HUDEP-2 (cell line): ENCODE data around the gene LMAN2.
"Not testable (repeated sequence)": the region's sequence is repeated elsewhere in the genome, so short reads cannot be mapped to it uniquely, and the experiment has no call there.

Experiments used
- DNase-seq, 76 experiments: peaks; one replicate each; lab custom pipeline; 2025; ENCODE audit not compliant: unreplicated experiment in 76 of 76; lab: John Stamatoyannopoulos, UW

LMAN2 gene

DNA sequence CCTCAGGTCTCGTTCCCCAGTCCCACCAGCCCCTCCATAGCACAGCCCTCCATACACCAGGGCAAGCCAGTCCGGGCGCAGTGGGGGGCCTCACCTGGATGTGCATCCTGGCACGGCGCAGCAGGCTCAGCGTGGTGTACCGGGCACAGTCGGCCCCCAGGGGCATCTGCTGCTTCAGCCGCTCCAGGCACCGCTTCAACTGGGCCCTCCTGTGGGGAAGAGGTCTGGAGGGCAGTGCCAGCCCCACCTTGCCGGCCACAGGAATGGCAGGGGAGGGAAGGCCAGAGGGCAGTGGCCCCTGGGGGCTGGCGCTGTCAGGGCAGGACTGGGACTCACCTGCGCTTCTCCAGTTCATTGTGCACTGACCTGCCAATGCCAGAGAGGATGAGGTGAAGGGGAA lies 41.1 kb downstream of the LMAN2 start:
- no peak for DNase-seq

DNA sequence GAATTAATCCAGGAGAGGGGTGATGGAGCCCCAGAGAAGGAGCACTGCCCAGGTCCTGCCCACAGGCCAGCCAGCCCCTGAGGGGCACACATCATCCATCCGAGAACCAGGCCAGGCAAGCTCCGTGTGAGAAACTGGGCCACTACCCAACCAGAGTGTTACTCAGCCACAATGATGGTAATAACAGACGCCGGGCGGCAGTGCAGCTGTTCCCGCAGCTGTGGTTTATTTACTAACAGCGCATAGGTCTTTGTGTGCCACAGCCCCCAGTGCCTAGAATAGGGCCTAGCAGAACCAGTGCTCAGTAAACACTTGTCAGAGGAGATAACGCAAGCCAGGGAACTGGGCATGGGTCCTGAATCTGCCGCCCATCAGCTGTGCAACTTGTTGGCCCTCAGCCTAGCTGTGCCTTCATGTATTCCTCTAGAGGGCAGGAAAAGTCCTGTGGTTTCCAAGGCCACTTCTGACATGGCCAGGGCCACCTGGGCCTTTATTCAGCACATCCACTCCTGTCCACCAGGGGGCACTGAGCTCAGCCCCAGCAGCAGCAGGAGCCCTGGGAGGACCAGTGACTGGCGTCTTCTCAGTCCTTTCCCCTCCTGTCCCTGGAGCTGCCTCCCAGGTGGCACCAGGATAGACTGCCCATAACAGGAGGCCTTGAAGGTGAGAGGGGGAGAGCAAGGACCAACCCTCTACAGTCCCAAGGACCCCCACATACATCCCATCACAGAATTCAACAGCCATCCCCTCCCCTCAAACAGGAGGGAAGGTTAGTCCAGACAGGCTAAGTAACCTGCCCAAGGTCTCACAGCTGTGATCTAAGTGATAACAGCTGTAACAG lies 41.9 kb downstream of the LMAN2 start:
- peak in 71 of 76 experiments; percentile 27 to 84 (median 69) for DNase-seq

DNA sequence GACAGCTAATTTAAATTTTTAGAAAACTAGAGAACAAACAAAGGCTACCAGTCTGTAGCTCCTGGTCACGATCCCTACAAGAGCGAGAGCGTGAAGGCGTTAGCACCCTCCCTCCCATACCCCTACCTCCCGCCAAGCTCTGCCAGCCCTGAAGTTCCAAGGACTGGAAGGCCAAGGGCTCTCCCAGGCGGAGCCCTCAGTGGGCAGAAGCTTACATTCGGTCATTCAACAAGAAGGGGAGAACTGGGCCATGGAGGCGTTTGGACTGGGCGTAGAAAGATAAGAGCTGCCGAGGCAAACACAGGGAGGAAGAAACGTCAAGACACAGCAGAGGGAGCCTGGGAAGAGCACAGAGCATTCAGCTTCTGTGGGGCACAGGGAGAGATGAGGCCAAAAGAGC lies 42.7 kb downstream of the LMAN2 start:
- no peak for DNase-seq

DNA sequence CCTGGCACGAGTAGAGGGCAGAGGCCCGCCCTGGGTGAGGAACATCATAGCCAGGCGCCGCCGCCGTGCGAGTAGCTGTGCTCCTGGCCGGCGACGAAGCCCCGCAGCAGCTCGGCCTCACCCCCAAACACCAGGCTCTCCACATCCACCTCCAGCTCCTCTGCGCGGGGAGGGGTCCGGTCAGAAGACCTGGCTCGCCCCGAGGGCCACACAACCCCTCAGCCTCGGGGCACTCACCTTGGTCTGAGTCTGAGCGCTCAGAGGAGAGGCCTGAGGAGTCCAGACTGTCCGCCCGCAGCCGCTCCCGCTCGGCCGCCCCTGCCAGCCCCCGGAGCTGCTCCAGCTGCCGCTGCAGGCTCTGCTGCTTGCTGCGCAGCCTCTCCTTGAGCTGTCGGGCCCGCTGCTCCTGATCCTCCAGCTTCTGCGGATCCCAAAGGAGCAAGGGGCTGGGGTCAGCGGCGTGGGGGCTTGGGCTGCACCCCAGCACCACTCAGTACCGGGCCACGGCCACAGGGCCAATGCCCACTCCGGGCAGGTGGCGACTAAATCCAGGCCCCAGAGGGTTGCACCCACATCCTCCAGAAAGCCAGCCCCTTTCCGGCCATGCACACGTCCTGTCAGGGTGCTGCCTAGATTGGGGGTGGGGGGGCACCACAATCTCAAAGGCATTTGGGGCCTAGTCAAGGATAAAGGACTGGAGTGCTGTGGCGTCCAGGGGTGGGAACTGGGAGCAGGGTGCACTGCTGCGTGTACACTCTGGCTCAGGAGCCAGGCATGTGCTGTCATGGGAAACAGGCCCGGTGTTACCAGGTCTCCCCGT lies 43.7 kb downstream of the LMAN2 start:
- no peak for DNase-seq

DNA sequence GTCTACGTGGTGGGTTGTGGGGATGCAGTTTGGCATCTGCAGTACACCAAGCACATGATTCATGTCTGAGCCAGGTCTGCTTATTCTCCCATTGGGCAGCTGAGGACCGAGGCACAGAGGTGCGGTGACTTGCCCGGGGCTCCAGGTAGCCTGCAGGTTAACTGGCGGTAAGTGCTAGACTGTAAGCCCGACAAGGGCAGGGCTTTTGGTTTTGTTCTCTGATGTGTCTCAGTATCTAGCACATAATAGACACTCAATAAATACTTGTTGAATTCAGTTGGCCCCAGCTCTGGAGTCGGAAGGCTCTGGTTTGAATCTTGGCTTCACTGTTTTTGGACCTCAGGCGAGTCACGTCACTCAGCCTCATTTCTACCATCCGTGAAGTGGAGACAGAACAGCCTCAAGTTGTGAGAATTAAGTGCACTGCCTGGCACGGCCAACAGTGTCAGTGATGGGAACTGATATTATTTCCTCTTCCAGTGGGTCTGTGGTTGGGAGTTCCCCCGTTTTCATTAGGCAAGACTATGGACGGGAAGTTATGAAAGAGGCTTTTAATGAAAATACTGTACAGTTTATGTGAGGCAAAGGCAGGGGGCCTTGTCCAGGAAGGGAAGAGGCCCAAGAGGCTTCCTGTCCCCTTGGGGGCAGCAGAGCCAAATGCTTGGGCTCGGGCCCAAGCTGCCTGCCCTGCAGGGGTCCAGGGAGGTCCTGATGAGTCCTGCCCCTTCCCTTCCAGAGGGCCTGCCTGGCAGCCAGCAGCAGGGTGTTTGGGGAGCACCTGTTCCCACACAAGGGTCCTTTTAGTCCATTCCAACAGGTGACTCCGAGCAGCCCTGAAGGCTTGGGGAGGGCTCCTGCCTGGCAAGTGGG lies 44.6 kb downstream of the LMAN2 start:
- DNase-seq = no peak

DNA sequence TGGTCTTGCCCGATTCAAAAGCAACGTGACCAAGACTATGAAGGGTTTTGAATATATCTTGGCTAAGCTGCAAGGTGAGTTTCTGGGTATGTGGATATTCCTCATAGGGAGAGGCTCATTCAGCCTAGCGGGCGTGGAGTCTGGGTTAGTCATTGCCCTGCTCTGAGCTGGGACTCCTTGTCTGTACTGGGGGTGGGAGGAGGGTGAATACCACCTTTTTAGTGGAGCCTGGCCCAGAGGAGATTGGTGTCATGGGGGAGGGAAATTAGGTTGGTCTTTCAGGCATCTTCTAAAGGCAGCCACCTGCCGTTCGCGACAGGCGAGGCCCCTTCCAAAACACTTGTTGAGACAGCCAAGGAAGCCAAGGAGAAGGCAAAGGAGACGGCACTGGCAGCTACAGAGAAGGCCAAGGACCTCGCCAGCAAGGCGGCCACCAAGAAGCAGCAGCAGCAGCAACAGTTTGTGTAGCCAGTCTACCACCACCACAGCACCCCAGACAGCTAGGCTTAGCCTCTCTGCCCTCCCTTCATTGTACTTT lies 45.3 kb downstream of the LMAN2 start:
- DNase-seq = not testable (repeated sequence)

DNA sequence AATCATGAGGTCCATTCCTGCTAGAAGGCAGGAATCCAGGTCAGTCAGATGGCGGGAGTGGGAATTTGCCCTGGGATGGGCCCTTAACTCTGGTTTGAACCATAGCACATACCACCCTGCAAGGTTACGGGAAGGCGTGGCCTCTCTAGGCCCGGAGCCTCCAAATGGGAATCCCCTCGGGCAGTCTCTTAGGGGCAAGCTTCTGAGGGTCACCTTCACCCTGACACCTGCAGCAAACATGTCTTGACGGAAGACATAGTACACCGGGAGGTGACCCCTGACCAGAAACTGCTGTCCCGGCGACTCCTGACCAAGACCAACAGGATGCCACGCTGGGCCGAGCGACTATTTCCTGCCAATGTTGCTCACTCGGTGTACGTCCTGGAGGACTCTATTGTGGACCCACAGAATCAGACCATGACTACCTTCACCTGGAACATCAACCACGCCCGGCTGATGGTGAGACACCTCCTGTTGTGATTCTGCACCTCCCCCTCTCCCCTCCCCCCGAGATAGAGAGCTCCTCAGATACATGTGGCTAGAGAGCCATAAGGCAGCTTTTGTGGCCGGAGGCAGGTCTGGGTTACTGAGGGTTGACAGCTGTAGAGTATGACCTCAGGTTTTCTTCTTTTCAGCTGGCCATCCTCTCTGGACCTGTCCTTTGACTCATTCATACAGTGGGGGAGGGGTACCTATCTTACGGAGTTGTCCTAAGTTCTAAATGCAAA lies 46.9 kb downstream of the LMAN2 start:
- peak in 3 of 76 experiments; percentile 23 to 38 (median 30) for DNase-seq

DNA sequence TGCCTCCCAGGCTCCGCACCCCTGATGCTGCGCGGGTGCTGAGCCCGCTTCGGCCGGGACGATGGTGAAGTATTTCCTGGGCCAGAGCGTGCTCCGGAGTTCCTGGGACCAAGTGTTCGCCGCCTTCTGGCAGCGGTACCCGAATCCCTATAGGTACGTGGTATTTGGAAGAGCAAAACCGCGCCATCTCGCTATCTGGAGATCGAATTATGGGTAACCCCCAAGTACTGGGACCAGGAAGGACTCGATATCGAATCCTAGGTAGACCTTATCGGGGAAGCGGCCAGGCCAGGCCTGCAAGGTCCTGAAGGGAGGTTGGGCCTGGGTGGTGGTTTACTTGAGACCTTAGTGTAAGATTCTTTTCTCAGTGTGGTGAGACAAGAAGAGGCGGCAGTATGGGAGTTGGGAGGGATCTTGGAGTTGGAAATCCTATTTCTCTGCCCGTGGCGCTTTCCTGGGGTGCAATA lies 47.5 kb downstream of the LMAN2 start:
- peak in 3 of 76 experiments; percentile 41 to 50 (median 48) for DNase-seq

DNA sequence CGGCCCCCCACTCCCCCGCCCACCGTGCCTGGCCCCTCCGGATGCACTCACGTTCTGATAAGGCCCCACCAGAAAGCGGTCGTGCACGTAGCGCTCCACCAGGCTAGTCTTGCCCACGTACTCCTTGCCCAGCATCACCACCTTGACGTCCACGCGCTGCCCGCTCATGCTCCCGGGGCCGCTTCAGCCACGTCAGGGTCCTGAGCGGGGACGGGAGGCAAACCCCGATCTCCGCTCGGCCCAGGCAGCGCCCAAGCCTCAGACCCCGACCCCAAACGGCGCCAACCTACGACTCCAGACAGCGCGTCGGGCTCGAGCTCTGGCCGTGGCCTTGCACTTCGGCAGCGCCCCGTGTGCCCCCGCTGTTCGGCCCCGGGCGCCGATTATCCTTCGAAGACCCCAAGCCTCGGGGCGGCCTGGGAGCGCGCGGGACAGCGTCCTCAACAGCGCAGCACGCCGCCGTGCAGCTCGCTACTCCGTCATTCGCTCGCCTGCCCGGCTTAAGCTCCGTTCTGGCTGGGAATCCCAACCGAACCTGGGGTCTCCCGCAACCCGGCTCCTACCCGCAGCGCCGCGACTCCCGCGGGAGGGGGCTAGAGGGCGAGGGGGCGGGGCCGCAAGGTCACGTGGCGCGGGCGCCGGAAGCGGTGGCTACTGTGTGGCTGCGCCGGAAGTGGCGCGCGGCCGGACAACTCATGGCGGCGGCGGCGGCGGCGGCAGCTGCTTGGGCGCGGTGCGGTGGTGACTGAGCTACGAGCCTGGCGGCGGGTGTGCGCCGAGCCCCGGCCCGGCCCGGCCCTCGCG lies 48.1 kb downstream of the LMAN2 start, which contains the start of the genes PRELID1 and RAB24:
PRELID1 (plus strand) TSS at position 679 of the 804 bp plus-strand sequence. CDS start 187 bp downstream, outside the sequence.
RAB24 (minus strand) TSS at position 599 of the 804 bp plus-strand sequence; CDS start at position 168, 431 bp downstream.
- peak in 72 of 76 experiments; percentile 6 to 84 (median 70) for DNase-seq

DNA sequence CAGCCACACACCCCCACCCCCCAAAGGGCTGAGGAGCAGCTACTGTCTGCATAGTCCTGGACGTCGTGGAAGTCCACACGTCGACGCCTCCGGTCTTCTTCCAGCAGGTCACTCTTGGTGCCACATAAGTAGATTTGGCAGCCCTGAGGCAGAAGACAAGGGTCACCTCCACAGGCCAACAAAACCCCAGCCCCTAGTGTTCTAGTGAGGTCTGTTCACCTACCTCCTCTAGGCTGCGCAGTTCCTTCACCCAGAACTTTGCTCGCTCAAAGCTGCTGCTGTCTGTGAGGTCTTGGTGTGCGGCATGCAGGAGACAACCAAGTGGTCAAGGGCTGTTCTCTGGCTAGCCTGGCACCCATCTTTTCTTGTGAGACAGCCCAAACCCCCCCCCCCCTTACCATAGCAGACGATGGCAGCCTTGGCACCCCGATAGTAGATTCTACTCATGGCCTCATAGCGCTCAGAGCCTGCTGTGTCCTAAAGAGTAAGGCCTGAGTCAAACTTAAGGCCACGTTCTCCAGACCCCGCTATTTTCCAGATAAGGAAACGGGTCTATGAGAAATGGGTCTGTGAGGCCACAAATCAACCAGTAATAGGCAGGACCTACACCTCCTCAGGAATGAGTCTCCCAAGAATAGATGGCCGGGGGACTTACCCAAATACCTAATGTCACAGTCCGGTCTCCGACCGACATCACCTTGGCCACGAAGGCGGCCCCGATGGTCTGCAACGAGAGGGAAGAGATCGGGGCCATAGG lies 48.9 kb downstream of the LMAN2 start:
- DNase-seq = peak in 8 of 76 experiments; percentile 13 to 46 (median 18)

DNA sequence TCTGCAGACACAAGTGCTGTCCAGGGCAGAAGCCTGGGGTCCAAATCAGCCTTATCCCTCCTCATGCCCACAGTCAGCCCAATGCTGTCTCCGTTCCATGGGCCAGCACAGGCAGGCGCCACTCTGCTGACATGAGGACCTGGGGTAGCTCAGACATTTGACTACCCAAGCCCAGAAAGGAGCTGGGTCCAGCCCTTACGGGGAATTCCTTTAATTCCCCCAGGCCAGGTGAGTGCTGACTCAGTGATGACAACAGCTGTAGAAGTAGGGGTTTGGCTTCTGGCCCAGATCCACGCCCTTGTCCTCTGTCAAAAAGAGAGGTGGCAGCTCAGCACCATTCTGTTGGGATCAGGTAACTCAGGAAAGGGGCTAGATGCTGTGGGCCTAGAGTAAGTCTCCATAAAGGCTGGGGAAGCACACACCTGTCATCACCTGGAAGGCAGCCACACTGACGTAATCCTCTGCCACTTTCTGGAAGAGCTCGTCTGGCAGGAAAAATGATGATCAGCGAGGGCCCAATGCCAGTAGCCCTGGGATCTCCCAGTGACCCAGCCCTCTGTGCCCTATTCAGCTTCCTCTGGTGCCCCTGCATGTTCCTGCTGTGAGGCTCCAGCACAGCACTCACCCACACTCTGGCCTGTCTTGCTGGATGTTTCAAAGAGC lies 49.8 kb downstream of the LMAN2 start:
- no peak for DNase-seq

DNA sequence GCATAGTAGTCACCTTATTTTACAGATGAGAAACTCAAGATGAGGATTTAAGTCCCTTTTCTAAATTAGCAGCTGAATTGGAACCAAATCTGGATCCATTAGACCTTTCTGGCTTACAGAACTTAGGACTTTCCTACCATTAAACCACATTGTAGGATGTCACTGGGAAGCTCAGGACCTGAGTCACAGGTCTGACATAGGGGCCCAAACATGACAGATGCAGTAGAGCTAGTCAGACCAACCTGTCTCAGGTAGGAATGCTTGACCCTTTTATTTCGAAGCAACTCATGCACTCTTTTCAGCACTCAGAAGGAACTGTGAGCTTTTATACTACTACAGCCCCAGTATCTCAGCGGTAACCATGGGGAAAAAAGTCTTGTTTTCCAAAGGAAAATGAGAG lies 50.5 kb downstream of the LMAN2 start:
- no peak for DNase-seq

DNA sequence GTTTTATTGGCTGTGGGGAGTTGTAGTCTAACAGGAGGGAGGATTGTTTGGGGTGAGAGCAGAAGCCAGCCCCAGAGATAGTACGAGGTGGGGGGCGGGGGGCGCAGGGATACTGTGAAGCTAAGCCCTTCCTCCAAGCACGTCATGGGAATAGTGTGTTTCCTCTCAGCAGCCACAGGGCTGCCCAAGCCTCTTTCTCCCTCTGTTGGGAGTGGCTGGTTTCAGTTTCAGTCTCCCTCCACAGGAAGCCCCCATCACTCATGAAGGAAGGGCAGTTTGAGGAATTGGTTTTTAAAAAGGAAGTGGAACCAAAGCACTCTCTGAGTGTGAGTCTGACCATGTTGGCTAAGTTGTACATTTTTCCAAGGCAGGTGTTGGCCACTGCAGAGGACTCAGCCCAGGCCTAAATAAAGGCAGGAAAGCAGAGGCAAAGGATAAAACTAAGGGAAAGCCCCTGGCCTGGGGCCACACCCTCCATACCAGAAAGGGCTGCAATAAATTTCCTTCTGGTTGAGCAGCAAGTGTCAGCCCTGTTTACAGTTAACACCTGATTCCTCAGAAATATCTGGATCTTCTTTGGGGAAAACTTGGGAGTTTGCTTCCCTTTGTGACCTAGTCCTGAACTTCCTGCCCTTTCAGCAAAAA lies 51.1 kb downstream of the LMAN2 start:
- DNase-seq = peak in 3 of 76 experiments; percentile 4 to 11 (median 11)

DNA sequence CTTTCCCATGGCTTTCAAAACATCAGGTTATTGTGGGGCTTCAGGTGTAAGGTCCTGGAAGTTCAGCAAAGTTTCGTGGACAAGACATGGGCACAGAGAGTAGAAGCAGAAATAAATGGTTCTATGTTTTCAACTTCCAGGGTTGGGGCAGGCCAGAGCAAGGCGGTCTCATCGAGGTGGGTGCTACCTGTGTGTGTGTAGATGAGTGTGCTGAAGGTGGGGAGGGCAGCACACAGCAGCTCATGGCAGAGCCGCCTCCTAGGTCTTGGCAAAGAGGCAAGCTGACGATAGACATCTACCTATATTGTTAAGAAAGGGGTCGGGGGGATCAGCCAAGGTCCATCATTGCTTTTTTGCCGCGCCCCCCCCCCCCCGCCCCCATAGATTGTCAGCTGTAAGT lies 51.8 kb downstream of the LMAN2 start:
- DNase-seq = no peak

DNA sequence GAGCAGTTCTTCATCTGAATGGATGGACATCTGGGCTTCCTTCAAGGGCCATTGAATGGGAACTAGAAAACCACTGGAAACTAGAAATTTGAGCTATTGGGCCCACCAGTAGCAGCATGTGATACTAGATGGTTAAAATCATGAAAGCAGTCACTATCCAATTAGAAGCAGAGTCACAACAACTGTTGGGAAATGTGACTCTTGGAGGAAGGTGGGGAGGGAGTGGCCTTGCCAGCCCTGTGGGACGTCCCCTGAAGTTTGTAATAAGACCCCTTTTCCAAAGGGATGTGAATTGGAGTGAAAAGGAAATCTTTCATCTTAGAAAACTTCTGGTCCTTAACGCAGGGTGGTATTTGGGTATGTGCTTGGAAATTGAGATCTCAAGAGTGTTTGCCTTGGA lies 53.5 kb downstream of the LMAN2 start:
- no peak for DNase-seq

DNA sequence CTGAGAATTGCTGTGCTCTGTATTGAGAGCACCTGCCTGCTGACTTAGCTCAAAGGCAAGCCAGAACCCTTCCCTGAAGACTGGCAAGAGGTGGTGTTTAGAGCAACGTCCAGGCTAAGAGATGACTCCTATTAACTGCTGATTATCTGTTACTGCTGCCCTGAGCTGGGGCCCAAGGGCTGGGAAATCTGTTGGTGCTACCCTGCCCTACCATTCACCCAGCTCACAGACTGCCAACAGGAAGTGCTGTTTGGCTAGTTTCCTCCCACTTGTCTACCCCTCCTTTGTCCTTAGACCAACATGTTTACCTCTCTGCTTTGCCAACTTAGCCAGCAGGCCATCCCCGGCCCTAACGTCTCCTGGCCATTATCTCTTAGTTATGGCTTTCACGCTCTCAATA lies 54.9 kb downstream of the LMAN2 start:
- DNase-seq = no peak

DNA sequence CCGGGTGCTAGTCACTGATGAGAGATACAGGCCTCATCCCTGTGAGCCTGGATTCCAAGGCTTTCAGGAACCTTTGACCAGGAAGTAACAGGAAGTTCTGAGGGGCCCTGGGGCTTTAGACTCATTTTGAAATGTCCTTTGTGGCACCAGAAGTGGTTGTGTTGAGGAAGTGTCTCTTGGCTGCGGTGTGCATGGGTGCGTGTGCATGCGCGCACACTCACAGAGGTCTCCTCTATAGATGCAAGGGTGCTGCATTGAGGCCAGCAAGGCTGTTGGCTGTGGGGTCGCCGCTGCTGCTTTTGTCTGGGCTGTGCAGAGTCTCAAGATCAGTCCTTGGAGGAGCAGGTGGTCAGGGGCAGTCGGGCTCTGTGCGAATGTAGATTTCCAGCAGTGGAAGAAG lies 55.5 kb downstream of the LMAN2 start:
- DNase-seq = no peak
